Astrocyte (in vitro differentiated cells and primary cell): ENCODE measurements around the gene LRRC7. TPM values are rescaled to one million over a fixed set of nuclear protein-coding genes. Genes with fewer than 3 reads are reported as not detected.

Source experiments
- DNase-seq: peaks from one replicate; pipeline ENCODE4 v3.0.0-alpha.2; 2010; ENCODE audit warnings: low read depth
- FAIRE-seq: peaks from 2 replicates; lab custom pipeline; 2011; peaks lifted over from hg19 to GRCh38; lab: Jason Lieb, UNC
- H2AFZ ChIP-seq: 2 replicates; pipeline ENCODE4 v1.6.0; 2012; ENCODE audit warnings: low read depth, low read length, inconsistent platforms
- H3K27ac ChIP-seq: 2 replicates; pipeline ENCODE4 v1.5.1; 2011; ENCODE audit warnings: low read depth, low read length, inconsistent platforms
- H3K27me3 ChIP-seq: 2 replicates; pipeline ENCODE4 v1.6.0; 2011; ENCODE audit warnings: low read length, inconsistent platforms; ENCODE audit not compliant: insufficient read depth
- H3K36me3 ChIP-seq: 2 replicates; pipeline ENCODE4 v1.5.1; 2011; ENCODE audit warnings: low read length, inconsistent platforms; ENCODE audit not compliant: insufficient read depth
- H3K4me1 ChIP-seq: 2 replicates; pipeline ENCODE4 v1.5.1; 2011; ENCODE audit warnings: low read length, inconsistent platforms; ENCODE audit not compliant: insufficient read depth
- H3K4me2 ChIP-seq: 2 replicates; pipeline ENCODE4 v1.6.0; 2012; ENCODE audit warnings: low read length, inconsistent platforms
- H3K4me3 ChIP-seq: 2 replicates; pipeline ENCODE4 v1.5.1; 2011; ENCODE audit warnings: low read depth, mild to moderate bottlenecking, low read length, inconsistent platforms; ENCODE audit not compliant: insufficient read depth
- H3K79me2 ChIP-seq: 2 replicates; pipeline ENCODE4 v1.6.0; 2012; ENCODE audit warnings: mild to moderate bottlenecking, low read length, inconsistent platforms; ENCODE audit not compliant: insufficient read depth
- H3K9ac ChIP-seq: 2 replicates; pipeline ENCODE4 v1.6.0; 2012; ENCODE audit warnings: mild to moderate bottlenecking, low read length, inconsistent platforms
- H3K9me3 ChIP-seq: 2 replicates; pipeline ENCODE4 v1.5.1; 2012; ENCODE audit warnings: low read depth, mild to moderate bottlenecking, low read length, inconsistent platforms; ENCODE audit not compliant: insufficient read depth
- H4K20me1 ChIP-seq: 2 replicates; pipeline ENCODE4 v1.6.0; 2012; ENCODE audit warnings: low read length, inconsistent platforms; ENCODE audit not compliant: insufficient read depth
- H3K27ac Mint-ChIP-seq: one replicate; pipeline ENCODE4 v1.8.0; 2021; ENCODE audit warnings: mild to moderate bottlenecking, mixed read lengths; ENCODE audit not compliant: unreplicated experiment
- H3K27me3 Mint-ChIP-seq: one replicate; pipeline ENCODE4 v1.8.0; 2021; ENCODE audit warnings: low read depth, mixed read lengths; ENCODE audit not compliant: unreplicated experiment
- H3K36me3 Mint-ChIP-seq: one replicate; pipeline ENCODE4 v1.8.0; 2021; ENCODE audit warnings: low read depth, mixed read lengths; ENCODE audit not compliant: unreplicated experiment
- H3K4me1 Mint-ChIP-seq: one replicate; pipeline ENCODE4 v1.8.0; 2021; ENCODE audit warnings: low read depth, mixed read lengths; ENCODE audit not compliant: unreplicated experiment
- H3K4me3 Mint-ChIP-seq: one replicate; pipeline ENCODE4 v1.8.0; 2021; ENCODE audit warnings: mild to moderate bottlenecking, moderate library complexity, mixed read lengths; ENCODE audit not compliant: unreplicated experiment
- H3K9me3 Mint-ChIP-seq: one replicate; pipeline ENCODE4 v1.8.0; 2021; ENCODE audit warnings: mild to moderate bottlenecking, mixed read lengths; ENCODE audit not compliant: unreplicated experiment
- EZH2 ChIP-seq: IDR thresholded peaks from 2 replicates; pipeline ENCODE4 v1.6.1; 2012; ENCODE audit warnings: mild to moderate bottlenecking, low read length, inconsistent platforms; ENCODE audit not compliant: insufficient read depth
- total RNA-seq: library from RNA; stranded (reverse); gene quantifications from 2 replicates; pipeline ENCODE4 v1.2.1, GENCODE V29; 2021
- TF ChIP-seq, protein P1 (sequence below): IDR thresholded peaks from 2 replicates; pipeline ENCODE4 v1.5.1; 2011; ENCODE audit warnings: low read depth, mild to moderate bottlenecking, inconsistent platforms, low read length, moderate library complexity; ENCODE audit not compliant: insufficient read depth

Gene LRRC7
- total RNA-seq, 1 donor from 2014 or later, result 0.27 TPM

DNA sequence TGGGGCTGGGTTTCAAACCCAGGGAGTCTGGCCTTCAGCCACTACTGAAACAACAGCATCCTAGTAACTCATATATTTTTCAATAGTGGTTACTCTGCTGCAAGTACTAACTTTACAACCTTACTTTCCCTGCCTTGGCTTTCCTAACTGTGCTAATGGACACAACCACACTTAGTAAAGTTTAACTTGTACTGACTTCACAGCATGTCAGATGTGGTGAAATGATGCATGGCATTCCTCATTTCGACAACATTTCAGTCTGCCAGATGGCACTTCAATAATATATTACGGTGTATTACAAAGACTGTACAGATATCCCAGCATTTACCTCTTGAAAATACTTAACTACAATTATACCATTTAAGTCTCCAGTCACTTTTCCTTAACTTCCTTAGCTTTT, 27.8 kb downstream of the LRRC7 start:
- H3K27me3 Mint-ChIP-seq, result no peaks in the 10 kb centered on the region
- Histone ChIP-seq H3K4me3 (no peak overlapping the region), H3K36me3 (no peaks in the 10 kb centered on the region), H3K27ac (no peak overlapping the region), H3K9me3 (no peaks in the 10 kb centered on the region), H3K4me2 (no peak overlapping the region), H3K27me3 (no peaks in the 10 kb centered on the region), H4K20me1 (no peaks in the 10 kb centered on the region), H3K9ac (no peak overlapping the region), H3K4me1 (no peaks in the 10 kb centered on the region), H3K79me2 (no peaks in the 10 kb centered on the region), H2AFZ (no peak overlapping the region)
- no peaks in the 10 kb centered on the region for H3K9me3 Mint-ChIP-seq
- H3K4me1 Mint-ChIP-seq, result no peaks in the 10 kb centered on the region
- no peak overlapping the region for H3K4me3 Mint-ChIP-seq
- no peaks in the 10 kb centered on the region for H3K36me3 Mint-ChIP-seq
- TF ChIP-seq EZH2, result no peak
- TF ChIP-seq, protein P1, sequence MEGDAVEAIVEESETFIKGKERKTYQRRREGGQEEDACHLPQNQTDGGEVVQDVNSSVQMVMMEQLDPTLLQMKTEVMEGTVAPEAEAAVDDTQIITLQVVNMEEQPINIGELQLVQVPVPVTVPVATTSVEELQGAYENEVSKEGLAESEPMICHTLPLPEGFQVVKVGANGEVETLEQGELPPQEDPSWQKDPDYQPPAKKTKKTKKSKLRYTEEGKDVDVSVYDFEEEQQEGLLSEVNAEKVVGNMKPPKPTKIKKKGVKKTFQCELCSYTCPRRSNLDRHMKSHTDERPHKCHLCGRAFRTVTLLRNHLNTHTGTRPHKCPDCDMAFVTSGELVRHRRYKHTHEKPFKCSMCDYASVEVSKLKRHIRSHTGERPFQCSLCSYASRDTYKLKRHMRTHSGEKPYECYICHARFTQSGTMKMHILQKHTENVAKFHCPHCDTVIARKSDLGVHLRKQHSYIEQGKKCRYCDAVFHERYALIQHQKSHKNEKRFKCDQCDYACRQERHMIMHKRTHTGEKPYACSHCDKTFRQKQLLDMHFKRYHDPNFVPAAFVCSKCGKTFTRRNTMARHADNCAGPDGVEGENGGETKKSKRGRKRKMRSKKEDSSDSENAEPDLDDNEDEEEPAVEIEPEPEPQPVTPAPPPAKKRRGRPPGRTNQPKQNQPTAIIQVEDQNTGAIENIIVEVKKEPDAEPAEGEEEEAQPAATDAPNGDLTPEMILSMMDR, result no peak
- FAIRE-seq, result no peak
- no peak overlapping the region for H3K27ac Mint-ChIP-seq
- DNase-seq, result no peak

DNA sequence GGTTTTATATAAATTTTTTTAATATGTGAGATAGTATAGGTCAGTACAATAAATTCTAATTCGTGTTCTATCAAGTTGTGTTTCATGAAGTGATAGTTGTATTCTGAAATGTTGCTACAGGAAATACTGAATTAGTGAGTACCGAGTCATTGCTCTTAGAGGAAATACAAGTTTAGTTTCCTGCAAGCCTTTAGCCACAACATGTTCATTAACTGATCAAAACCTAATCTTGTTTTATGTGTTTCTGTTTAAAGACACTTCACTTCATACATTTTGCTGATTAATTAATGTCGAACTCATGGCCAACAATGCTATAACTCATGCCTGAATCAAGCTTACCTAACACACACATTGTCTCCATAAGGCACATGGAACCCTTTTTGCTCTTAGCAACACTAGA, 43.6 kb downstream of the LRRC7 start:
- H3K9ac ChIP-seq, result no peak overlapping the region
- no peak overlapping the region for H3K27ac Mint-ChIP-seq
- no peak overlapping the region for H3K4me2 ChIP-seq
- H4K20me1 ChIP-seq, result no peaks in the 10 kb centered on the region
- H3K27ac ChIP-seq, result no peak overlapping the region
- H3K27me3 ChIP-seq, result no peaks in the 10 kb centered on the region
- no peak overlapping the region for H3K4me3 ChIP-seq
- H3K4me1 Mint-ChIP-seq, result peaks cover 2% of the 10 kb centered on the region
- H3K27me3 Mint-ChIP-seq, result no peaks in the 10 kb centered on the region
- H3K9me3 ChIP-seq, result no peaks in the 10 kb centered on the region
- no peak for TF ChIP-seq EZH2
- TF ChIP-seq, protein P1, result no peak
- H3K36me3 Mint-ChIP-seq, result no peaks in the 10 kb centered on the region
- H2AFZ ChIP-seq, result peak overlapping the region; percentile 30
- no peaks in the 10 kb centered on the region for H3K4me1 ChIP-seq
- H3K79me2 ChIP-seq, result no peaks in the 10 kb centered on the region
- no peak for FAIRE-seq
- DNase-seq, result no peak
- H3K4me3 Mint-ChIP-seq, result no peak overlapping the region
- H3K9me3 Mint-ChIP-seq, result no peaks in the 10 kb centered on the region
- no peaks in the 10 kb centered on the region for H3K36me3 ChIP-seq

DNA sequence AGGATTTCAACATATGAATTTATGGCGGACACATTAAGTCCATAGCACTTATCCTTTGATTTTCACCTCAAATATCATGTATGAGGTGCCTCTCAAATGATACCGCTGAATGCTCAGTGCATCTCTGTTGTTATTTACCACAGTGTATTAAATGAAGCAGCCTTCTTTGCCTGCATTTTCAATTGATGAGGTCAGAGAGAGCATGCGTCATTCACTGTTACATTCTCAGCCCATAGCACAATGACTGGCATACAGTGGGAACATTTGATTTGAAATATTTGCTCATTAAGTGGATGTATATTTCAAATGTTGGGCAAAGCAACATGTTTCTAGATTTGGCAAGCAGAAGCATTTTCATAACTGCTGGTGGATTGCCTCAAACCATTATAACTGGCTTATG, 45.7 kb downstream of the LRRC7 start:
- Histone ChIP-seq H3K36me3 (no peaks in the 10 kb centered on the region), H3K9ac (no peak overlapping the region), H3K4me2 (no peak overlapping the region), H3K4me1 (no peaks in the 10 kb centered on the region), H3K27ac (no peak overlapping the region), H4K20me1 (no peaks in the 10 kb centered on the region), H3K27me3 (no peaks in the 10 kb centered on the region), H2AFZ (no peak overlapping the region), H3K9me3 (no peaks in the 10 kb centered on the region), H3K79me2 (no peaks in the 10 kb centered on the region), H3K4me3 (no peak overlapping the region)
- TF ChIP-seq EZH2, result no peak
- TF ChIP-seq, protein P1, result no peak
- H3K27ac Mint-ChIP-seq, result no peak overlapping the region
- no peak overlapping the region for H3K4me3 Mint-ChIP-seq
- no peaks in the 10 kb centered on the region for H3K9me3 Mint-ChIP-seq
- H3K36me3 Mint-ChIP-seq, result no peaks in the 10 kb centered on the region
- H3K4me1 Mint-ChIP-seq, result peaks cover 2% of the 10 kb centered on the region
- H3K27me3 Mint-ChIP-seq, result no peaks in the 10 kb centered on the region
- DNase-seq, result no peak
- FAIRE-seq, result no peak
